Osteoblast (primary cell): ENCODE data around the gene COL15A1. TPM values are rescaled to one million over a fixed set of nuclear protein-coding genes. Genes with fewer than 3 reads are reported as not detected.

Experiments used
- DNase-seq: peaks from one replicate; pipeline ENCODE4 v3.0.0; 2011; ENCODE audit warnings: low spot score, mixed read lengths; ENCODE audit not compliant: insufficient read length; ENCODE audit errors: missing footprints
- H2AFZ ChIP-seq: 2 replicates; pipeline ENCODE4 v1.6.0; 2011; ENCODE audit warnings: mild to moderate bottlenecking, low read length
- H3K27ac ChIP-seq: 2 replicates; pipeline ENCODE4 v1.5.1; 2011; ENCODE audit warnings: mild to moderate bottlenecking, low read depth, low read length, moderate library complexity
- H3K27me3 ChIP-seq: 2 replicates; pipeline ENCODE4 v1.6.0; 2012; ENCODE audit warnings: mild to moderate bottlenecking, control low read depth, inconsistent platforms, low read length, moderate library complexity; ENCODE audit not compliant: insufficient read depth
- H3K36me3 ChIP-seq: 2 replicates; pipeline ENCODE4 v1.5.1; 2011; ENCODE audit warnings: mild to moderate bottlenecking, low read length, control low read depth, moderate library complexity; ENCODE audit not compliant: insufficient read depth
- H3K4me1 ChIP-seq: 2 replicates; pipeline ENCODE4 v1.5.1; 2011; ENCODE audit warnings: mild to moderate bottlenecking, low read length, control low read depth, moderate library complexity; ENCODE audit not compliant: insufficient read depth
- H3K4me2 ChIP-seq: 2 replicates; pipeline ENCODE4 v1.6.0; 2011; ENCODE audit warnings: mild to moderate bottlenecking, low read length; ENCODE audit not compliant: insufficient read depth
- H3K4me3 ChIP-seq: fragments of 200-600 bp; sonication (generic); 3 replicates; pipeline ENCODE4 v1.5.1; 2012; ENCODE audit warnings: mild to moderate bottlenecking, low read length, inconsistent platforms; ENCODE audit not compliant: insufficient read depth
- H3K79me2 ChIP-seq: 2 replicates; pipeline ENCODE4 v1.6.0; 2012; ENCODE audit warnings: mild to moderate bottlenecking, low read length, control low read depth, inconsistent platforms; ENCODE audit not compliant: insufficient read depth
- H3K9me3 ChIP-seq: 2 replicates; pipeline ENCODE4 v1.5.1; 2011; ENCODE audit warnings: low read depth, low read length, control low read depth
- H4K20me1 ChIP-seq: 2 replicates; pipeline ENCODE4 v1.6.0; 2012; ENCODE audit warnings: mild to moderate bottlenecking, low read length, control low read depth; ENCODE audit not compliant: insufficient read depth
- CTCF ChIP-seq: IDR thresholded peaks from 2 replicates; pipeline ENCODE4 v1.5.1; 2011; ENCODE audit warnings: mild to moderate bottlenecking, low read depth, low read length, moderate library complexity; ENCODE audit errors: extremely low read depth
- total RNA-seq: library from RNA; depleted of rRNA; stranded (reverse); fragments of >200 nt; gene quantifications from 2 replicates; pipeline ENCODE4 v1.2.3, GENCODE V29; 2012

The COL15A1 gene
- total RNA-seq, 1 donor: 29.3 TPM

- no peak overlapping the region for H3K4me3 ChIP-seq
- H3K27ac ChIP-seq: no peak overlapping the region
- H3K27me3 ChIP-seq: peaks cover 26% of the 10 kb centered on the region
- peaks cover 47% of the 10 kb centered on the region for H3K4me1 ChIP-seq
- no peak for DNase-seq
- H3K9me3 ChIP-seq: no peaks in the 10 kb centered on the region
- H2AFZ ChIP-seq: no peak overlapping the region
- H4K20me1 ChIP-seq: peaks cover 8% of the 10 kb centered on the region
- TF ChIP-seq CTCF: no peak
- peak overlapping the region; percentile 0 for H3K4me2 ChIP-seq
- H3K36me3 ChIP-seq: no peaks in the 10 kb centered on the region
- H3K79me2 ChIP-seq: no peaks in the 10 kb centered on the region
These were observed 43.4 kb downstream of the COL15A1 start for GRCh38 chr9:98986866-98987651.

- peak overlapping the region; percentile 40 for H3K4me2 ChIP-seq
- peaks cover 33% of the 10 kb centered on the region for H3K4me1 ChIP-seq
These were observed 45.6 kb downstream of the COL15A1 start for GRCh38 chr9:98989036-98990000.

GRCh38 chr9:98990181-98990870, 46.6 kb downstream of the COL15A1 start:
- Histone ChIP-seq H3K4me3 (no peak overlapping the region), H3K27ac (peak overlapping the region; percentile 23), H3K9me3 (no peaks in the 10 kb centered on the region), H2AFZ (no peak overlapping the region), H4K20me1 (peaks cover 12% of the 10 kb centered on the region), H3K36me3 (no peaks in the 10 kb centered on the region), H3K4me2 (peak overlapping the region; percentile 40), H3K4me1 (peaks cover 36% of the 10 kb centered on the region), H3K79me2 (no peaks in the 10 kb centered on the region), H3K27me3 (peaks cover 46% of the 10 kb centered on the region)
- no peak for TF ChIP-seq CTCF
- DNase-seq: no peak

More at GRCh38 chr9:98989036-98990000, 45.6 kb downstream of the COL15A1 start:
- peak; percentile 97 for DNase-seq
- H3K27me3 ChIP-seq: peaks cover 36% of the 10 kb centered on the region
- no peaks in the 10 kb centered on the region for H3K36me3 ChIP-seq
- TF ChIP-seq CTCF: peak; percentile 46
- H3K27ac ChIP-seq: peak overlapping the region; percentile 71
- no peak overlapping the region for H3K4me3 ChIP-seq
- H2AFZ ChIP-seq: no peak overlapping the region
- H3K79me2 ChIP-seq: no peaks in the 10 kb centered on the region
- H4K20me1 ChIP-seq: peaks cover 12% of the 10 kb centered on the region
- no peaks in the 10 kb centered on the region for H3K9me3 ChIP-seq
